Inflammatory macrophage treated with lipopolysaccharide for 4 hours (primary cell): ENCODE results near the gene GPR61.

Source experiments
- DNase-seq: peaks from one replicate; pipeline ENCODE4 v3.0.0-alpha.2; 2020

The GPR61 gene, protein sequence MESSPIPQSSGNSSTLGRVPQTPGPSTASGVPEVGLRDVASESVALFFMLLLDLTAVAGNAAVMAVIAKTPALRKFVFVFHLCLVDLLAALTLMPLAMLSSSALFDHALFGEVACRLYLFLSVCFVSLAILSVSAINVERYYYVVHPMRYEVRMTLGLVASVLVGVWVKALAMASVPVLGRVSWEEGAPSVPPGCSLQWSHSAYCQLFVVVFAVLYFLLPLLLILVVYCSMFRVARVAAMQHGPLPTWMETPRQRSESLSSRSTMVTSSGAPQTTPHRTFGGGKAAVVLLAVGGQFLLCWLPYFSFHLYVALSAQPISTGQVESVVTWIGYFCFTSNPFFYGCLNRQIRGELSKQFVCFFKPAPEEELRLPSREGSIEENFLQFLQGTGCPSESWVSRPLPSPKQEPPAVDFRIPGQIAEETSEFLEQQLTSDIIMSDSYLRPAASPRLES

DNA sequence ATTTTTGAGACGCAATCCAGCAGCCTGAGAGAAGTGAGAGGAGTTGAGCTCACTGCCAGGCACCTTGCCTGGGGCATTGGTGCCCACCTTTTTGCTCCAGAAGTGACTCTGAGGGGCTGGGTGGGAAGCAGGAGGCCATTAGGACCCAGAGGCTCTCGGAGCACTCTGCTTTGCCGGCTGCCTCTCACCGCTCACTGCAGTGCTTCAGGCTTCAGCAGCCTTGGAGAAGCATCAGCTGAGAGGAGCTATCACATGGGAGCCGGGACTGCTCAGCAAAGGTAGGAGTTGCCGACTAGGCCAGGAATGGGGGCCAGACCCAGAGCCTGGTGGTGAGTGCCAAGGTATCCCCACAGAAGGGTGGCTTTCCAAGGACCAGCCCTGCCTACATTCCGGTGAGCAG, at the start of gene GPR61:
Gene GPR61 (plus strand): TSS at position 197 of the 400 bp plus-strand sequence. CDS start 3,151 bp downstream, outside the sequence.
- DNase-seq, result no peak

DNA sequence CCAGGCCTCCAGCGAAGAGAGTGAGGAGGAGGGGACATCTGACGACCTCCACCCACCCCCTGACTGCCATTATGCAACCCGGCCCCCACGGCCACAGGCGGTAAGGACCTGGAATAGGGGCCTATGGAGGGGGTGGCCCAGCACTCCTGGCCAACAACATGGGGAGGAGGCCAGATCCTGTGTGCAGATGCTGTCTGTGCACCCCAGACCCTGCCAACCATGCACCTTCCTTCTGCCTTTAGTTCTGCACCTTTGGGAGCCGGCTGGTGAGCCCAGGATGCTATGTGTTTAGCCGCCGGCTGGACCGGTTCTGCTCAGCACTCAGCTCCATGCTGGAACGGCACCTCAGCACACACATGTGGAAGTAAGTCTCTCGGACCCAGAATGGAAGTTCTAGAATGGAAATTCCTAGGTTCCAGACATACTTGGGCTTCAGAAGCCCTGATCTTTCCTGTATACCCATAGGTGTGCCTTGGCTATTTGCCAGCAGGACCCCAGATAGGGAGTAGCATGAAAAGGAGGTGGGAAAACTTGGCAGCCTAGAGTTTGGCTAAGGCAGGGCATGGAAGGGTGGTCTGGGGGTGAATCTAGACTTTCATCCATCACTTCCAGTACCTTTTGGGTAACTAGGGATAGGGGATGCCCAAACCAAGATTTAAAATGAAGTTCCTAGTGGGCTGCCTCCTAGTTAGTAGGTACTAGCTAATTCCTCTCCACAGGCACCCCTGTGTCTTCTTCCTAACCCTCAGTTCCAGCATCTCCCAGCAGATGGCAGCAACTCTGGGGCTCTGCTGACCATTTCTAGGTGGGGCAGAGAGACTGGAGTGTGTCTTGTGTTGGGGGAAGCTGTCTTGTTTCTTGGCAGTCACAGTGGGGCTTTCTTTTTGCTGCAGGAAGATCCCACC, 49.4 kb upstream of the GPR61 start:
- DNase-seq, result peak; percentile 72

DNA sequence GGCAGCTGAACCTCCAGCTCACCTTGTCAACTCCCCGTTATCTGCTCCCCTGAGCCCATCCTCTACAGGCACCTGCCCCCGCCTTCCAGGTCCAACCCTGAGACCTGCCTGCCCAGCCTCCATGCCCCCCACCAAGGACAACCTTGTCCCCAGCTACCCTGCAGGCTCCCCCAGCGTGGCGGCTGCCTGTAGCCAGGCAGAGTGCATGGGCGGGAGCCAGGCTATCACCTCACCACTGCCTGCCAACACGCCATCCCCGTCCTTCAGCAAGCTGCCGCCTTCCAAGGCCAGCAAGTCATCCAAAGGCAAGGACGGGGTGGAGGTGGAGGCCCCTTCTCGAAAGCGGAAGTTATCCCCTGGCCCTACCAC, 48.8 kb upstream of the GPR61 start:
- no peak for DNase-seq

DNA sequence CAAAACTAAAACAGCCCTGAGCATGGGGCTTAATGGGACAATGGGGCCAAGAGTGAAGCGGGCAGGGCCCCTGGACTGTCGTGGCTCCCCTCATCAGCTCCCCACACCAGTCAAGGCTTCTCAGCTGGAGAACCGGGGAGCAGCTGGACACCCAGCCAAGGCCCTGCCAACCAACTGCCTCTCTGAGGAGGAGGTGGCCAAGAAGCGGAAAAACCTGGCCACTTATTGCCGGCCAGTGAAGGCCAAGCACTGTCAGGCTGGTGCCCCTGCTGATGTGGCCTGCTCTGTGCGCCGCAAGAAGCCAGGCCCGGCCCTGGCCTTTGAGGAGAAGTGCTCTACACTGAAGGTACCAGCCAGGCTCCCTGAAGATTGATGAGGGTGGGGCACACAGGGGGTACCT, 48.3 kb upstream of the GPR61 start:
- no peak for DNase-seq

DNA sequence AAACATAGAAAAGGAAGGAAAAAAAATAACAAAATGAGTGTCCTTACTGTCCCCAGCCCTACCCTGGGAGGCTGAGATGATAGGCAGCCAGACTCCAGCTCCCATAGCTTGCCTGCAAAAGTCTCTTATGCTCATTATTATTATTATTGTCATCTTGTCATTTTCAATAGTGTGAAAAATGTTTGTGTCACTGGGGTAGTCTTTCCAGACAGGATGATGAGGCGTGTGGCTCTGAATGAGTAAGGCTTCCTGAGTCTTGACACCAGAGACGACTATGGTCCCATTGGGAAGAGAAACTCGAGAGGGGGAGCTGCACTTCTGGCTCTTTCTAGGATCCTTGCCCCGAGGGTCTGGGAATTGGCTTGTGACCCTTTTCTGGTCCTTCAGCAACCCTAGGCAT, 46.9 kb upstream of the GPR61 start:
- DNase-seq, result no peak

DNA sequence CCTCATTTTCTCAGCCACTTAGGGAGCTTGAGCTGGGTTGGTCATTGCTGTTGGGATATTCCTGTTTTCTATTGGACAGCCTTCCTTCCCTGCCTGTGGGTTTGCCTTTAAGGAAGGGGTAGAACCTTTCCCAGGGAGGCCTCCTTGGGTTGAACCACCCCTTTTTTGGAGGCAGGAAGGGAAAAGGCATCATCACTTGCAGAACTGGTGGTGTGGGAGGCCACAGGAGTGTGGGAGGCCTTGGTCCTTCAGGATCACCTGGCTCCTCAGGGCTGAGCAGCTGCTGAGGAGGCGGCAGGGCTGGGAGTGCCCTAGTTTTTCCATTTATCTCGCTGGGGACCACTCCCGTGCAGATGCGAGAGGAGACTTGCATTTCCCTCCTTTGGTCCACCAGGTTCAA, 46.4 kb upstream of the GPR61 start:
- no peak for DNase-seq

DNA sequence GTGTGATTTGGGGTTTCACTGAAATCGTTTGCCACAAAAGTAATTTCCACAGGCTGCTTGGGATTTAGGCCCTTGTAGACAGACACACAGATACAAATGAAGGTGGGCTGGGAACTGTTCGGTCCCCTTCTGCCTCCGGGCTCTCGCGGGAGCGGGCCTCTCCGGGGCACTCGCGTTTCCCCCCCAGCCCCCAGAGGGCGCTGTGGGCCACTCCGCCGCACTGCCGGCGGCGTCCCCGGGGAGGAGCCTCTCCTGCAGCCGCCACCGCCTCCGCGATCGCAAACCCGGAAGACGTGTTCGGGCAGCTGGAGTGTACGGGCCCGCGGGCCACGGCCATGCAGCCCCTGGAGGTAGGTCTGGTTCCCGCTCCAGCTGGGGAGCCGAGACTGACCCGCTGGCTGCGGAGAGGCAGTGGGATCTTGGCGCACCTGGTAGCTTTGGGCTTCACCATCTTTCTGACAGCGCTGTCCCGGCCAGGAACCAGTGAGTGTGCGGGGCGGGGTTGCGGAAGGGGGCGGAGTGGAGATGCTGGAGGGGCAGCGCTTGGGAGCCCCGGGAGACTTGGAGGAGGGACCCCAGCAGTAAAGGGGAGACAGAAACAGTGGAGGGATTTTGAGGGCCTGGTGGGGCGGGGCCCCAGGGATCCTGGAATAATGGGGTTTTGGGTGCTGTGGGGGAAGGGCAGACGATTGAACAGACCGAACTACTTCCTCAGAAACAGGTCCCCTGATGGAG, 45.7 kb upstream of the GPR61 start, which contains the start of gene CYB561D1:
Gene CYB561D1 (plus strand): TSS at position 290 of the 735 bp plus-strand sequence. CDS start 46 bp downstream, at position 336.
- peak; percentile 89 for DNase-seq

DNA sequence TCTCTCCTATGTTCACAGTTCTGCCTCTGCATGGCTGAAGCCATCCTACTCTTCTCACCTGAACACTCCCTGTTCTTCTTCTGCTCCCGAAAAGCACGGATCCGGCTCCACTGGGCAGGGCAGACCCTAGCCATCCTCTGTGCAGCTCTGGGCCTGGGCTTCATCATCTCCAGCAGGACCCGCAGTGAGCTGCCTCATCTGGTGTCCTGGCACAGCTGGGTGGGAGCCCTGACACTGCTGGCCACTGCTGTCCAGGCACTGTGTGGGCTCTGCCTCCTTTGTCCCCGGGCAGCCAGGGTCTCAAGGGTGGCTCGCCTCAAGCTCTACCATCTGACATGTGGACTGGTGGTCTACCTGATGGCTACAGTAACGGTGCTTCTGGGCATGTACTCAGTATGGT, 43.9 kb upstream of the GPR61 start:
- no peak for DNase-seq

DNA sequence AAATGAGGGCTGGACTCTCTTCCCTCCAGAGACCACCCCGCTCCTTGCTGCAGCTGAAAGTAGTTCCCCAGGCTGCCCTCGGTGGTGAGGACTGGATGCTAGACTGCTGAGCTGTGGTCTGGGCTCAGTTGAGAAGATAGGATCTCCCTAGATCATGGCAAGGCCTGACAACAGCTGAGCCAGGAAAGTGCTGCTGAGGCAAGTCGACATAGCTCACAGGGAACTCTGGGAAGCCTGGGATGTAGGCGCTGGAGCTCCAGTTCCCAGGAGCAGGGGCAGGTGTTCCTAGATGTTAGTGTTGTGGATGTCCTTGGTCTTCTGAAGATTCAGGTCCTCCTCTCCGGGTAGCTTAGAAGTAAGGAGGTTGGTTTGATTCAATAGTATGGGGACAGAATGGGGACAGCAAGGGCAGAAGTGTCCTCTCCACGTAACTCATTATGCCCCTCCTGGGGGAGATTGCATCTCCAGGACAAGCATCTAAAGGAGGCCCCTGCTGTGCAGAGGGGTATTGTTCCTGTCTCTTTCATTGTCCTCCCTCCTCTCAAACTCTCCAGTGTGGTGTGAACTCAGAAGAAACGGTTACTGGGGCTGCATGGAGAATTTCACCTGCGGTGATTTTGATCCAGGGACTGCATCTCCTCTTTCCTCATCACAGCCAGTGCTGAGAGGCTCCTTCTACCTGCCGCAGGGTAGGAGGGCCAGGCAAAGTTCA, 42.1 kb upstream of the GPR61 start:
- DNase-seq, result no peak

DNA sequence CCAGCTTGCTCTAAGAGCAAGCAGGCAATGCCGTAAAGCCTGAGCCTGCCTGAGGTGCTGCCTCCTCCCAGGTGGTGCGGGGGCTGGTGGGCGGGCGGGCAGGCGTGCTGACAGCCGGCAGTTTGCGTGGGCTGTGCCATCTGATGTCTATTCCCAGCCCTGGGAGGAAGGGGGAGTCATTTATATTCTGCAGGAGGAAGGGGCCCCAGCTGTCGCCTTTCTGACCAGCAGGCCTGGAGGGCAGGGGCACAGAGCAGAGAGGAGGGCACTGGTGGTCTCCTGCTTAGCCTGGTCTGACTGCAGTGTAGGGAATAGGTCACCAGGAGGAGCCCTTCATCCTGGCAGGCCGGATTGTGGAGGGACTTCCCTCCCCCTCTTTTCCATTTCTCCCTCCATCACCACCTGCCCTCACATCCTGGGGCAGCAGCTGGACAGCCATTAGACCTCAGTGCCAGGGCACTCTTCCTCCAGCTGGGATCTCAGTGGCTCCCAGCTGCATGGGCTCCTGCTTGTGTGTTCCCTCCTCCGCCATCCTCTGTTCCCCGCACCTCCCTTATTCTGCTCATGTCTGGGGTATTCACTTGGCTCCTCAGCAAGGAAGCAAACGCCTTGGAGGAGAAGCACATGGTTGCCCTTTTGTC, 41.4 kb upstream of the GPR61 start:
- DNase-seq, result no peak

DNA sequence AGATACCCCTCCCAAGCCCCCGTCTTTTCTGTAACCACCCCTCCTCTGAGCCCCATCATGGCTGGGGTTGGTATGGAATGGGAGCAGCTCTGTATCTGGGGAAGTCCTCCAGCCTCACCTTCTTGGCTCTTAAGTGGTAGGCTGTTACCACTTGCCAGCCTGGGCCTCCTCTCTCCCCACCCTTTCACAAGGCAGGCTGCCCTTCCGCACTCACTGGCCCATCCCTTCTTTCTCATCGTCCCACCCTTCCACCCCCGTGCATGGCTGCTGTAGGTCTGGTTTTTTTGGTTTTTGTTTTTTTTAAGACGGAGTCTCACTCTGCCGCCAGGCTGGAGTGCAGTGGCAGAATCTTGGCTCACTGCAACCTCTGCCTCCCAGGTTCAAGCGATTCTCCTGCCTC, 40.6 kb upstream of the GPR61 start:
- no peak for DNase-seq

DNA sequence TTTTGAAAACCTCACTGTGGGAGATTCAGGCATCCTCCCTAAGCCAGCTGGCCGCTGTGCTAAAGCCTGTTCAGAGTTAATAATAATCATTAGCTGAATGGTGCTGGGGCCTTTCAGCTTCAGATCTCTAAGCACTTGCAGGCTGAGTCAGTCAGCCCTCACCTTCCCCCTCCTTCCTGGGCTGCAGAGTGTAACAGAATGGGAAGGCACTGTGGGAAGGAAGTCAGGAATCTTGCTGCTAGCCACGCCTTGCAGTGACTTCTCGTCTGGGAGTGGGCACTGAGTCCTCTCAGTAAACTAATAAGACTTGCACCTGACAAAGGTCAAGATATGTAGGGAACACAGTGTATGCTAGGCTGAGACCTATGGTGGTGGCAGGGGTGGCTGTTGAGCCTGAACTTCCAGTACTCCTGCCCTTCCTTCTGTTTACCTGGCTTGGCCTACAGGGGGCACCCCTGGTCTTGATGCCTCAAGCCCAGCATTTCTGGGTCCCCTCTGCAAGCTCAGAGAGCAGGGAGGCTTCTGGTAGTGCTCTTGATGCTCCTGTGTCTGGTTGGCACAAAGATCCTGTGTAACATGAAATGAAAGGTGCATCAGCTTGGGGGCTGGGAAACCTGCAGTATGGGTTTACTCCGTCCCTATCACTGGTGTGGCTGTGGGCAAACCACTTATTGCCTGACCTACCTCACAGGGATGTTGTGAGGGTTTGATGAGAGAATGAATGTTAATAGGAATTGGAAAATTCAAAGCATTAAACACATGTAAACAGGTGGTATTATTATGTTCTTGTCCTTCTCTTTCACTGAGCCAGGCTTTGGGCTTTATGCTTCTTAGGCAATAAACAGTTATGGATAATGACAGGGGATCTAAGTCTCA, 39.8 kb upstream of the GPR61 start:
- DNase-seq, result peak; percentile 49

DNA sequence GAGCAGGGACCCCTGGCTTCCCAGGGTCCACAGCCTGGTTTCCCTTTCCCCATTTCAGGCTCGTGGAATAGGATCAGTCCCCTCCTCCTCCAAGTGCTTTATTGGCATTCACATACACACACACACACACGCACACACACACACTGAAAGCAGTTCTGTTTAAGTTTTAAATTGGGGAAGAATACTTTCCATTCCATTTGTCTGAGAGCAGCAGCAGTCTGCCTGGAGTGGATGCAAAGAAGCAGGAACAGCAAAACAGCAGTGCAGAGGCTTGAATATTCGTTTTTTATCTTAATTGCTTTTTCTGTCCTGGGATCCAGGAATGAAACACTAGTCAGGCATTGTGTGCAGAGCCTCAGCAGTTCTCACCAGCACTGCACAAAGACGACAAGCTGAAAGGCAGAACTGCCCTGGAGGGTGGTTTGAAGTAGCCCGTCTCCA, 38.7 kb upstream of the GPR61 start:
- no peak for DNase-seq

DNA sequence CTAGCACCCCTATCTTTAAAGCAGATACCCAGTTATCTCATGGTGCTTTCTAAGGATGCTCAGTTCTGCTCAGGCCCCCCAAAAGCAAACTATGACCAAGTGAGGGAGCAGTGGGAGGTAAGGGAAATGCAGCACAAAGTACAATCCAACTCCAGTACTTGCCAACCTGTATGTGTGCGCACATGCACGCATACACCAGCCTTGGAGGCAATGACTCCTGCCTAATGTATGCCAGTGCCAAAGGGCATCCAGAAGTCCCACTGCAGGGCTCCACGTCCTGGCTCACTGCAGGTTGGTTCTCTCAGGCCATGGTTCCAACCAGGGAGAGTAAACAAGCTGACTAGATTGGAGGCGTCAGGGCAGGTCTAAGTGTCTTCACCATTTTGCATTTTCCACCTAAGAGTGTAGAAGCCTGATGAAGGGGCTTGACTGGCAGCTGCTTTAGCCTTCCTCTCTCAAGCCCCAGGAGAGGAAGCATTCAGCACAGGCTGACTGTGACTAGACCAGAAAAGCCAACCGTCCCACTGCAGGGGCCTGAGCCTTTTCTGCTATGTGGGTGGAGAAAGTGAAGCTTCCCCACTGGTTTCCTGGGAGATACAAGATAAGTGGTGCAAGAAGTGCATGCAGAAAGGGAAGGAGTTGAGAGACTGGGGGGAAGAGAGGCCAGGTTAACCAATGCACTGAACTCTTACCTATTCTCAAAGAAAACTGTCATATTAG, 37.9 kb upstream of the GPR61 start:
- DNase-seq, result peak; percentile 73

DNA sequence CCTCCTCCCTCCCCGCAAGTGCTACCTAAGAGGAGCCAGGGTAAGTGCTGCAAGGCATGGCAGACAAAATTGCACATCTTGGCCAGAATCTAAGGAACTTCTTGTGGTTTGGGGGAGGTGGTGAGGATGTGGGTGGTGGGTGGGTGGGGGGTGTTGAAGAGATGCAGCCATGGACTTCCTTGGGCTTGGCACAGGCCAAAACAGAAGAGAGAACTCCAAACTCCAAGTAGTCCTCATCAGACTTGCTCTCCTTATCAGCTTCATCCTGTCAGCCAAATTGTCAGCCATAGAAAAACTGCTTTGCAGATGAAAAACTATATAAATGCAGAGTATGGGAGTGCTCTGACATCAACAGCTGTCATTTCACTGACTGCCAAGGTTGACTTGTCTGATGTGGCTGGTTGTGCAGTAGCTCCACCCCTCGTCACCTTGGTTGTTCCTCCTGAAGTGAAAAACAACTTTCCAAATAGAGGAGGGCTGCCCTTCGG, 37.3 kb upstream of the GPR61 start:
- DNase-seq, result no peak

DNA sequence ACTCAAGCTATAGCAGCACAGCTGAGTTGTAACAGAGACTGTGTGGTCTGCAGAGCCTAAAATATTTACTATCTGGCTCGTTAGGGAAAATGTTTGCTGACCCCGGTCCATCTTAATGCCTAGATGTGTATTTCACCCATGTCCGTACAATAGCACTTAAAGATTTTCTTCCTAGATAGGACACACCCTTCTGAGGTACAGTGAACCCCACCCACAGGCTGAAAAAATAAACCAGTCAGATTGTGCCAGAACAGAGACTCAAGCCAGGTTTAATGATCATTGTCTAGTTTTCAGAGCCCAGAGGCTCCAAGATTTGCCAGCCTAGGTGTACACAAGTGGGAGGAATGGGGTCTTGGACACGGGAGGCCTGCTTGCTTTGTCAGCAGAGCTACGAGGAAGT, 35.7 kb upstream of the GPR61 start:
- no peak for DNase-seq

DNA sequence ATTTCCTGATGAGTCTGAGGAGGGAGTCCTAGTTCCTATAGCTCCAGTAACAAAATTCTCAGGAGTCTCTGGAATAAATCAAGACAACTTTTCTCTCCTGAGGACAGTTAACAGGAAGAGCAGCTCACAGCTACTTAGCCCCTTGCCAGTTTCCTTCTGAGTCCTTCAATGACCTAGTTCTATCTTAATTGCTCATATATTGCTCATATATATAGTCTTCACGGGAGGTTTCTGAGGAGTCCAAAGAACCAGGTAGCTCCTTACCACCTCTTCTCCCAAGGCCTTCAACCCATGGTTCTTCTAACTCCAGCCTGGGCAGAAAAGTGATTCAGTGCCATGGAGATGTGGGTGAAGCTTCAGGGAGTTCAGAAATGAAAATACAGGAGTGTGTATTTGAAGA, 34.7 kb upstream of the GPR61 start:
- DNase-seq, result no peak

DNA sequence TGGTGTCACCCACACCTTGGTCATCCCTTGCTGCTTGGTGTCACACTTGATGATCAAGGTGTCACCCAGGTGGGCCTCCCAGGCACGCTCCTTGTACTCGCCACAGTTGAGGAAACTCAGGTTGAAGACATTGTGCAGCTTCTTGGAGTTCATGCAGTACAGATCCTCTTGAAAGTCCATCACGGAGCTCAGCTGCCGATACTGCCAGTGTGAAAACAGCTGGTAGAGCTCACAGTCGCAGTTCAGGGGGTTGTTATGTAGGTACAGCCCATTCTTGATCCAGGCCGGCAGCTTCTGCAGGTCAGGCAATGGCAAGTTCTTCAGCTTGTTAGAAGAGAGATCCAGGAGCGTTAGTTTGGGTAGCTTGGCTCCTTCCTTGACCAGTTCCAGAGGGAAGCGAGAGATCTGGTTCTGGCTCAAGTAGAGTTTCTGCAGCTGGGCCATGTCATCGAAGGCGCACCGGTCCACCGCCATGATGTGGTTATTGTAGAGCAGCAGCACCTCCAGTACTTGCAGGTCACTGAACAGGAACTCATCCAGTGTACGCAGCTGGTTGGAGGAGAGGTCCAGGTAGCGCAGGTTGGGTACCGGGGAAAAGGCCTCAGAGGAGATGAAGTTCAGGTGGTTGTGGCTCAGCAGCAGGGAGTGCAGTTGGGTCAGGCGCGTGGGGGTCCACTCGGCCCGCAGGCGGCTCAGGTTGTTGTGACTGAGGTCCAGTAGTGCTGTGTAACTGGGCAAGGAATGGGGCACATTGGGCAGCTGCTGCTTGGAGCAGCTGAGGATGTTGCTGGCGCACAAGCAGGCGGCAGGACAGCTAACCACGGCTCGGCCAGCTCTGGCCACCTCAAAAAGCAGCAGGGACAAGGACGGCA, 31.4 kb upstream of the GPR61 start:
- no peak for DNase-seq

DNA sequence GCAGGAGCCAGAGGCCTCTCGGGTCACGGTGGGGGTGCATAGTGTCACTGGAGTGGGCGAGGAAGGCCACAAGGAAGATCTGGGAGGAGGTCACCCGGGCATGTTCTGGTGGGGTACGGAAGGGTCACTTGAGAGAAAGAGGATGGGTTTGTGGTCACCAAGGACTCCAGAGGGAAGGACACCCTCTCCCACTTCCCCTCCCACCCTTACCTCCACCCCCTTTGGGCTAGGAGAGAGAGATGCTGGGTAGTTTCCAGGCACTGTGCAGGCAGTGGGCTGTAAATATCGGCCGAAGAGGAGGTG, 30.8 kb upstream of the GPR61 start:
- no peak for DNase-seq
